Panc1 (cell line): ENCODE results near the gene FHIT. TPM values are rescaled to one million over a fixed set of nuclear protein-coding genes. Genes with fewer than 3 reads are reported as not detected.

Source experiments
- ATAC-seq: fragments of 200-7000 bp; cut with Tn5 transposase; 2 replicates; pipeline ENCODE4 v1.9.1; 2020; ENCODE audit warnings: mild to moderate bottlenecking, moderate library complexity
- BruUV-seq: library from RNA; stranded (reverse); fragments of 400-500 nt; replicated peaks from 2 replicates; lab custom pipeline; 2021; lab: Mats Ljungman, UMichigan
- CTCF ChIA-PET: fragments of 300-600 bp; sonication (Branson Sonifier 250); formaldehyde crosslinking; loops from one replicate; lab custom pipeline; 2022; ENCODE audit warnings: antibody characterized with exemption; lab: Charles Lee
- POLR2A ChIA-PET: fragments of 300-600 bp; sonication (Branson Sonifier 250); formaldehyde crosslinking; loops from one replicate; lab custom pipeline; 2022; ENCODE audit warnings: antibody characterized with exemption; lab: Charles Lee
- DNase-seq: peaks from one replicate; pipeline ENCODE4 v3.0.0-alpha.2; 2010; ENCODE audit warnings: low read depth, low spot score
- H3K27ac ChIP-seq: 2 replicates; pipeline ENCODE4 v1.5.1; 2011; ENCODE audit warnings: mild to moderate bottlenecking, low read length, inconsistent platforms
- H3K27me3 ChIP-seq: fragments of 200-500 bp; sonication (Bioruptor generic); 2 replicates; pipeline ENCODE4 v1.6.0; 2014; ENCODE audit warnings: low read length, inconsistent platforms; ENCODE audit not compliant: control insufficient read depth, insufficient read depth
- H3K36me3 ChIP-seq: fragments of 200-500 bp; sonication (Bioruptor generic); 2 replicates; pipeline ENCODE4 v1.5.1; 2014; ENCODE audit warnings: inconsistent platforms, mild to moderate bottlenecking, low read length, moderate library complexity; ENCODE audit not compliant: control insufficient read depth, insufficient read depth
- H3K4me1 ChIP-seq: 2 replicates; pipeline ENCODE4 v1.5.1; 2011; ENCODE audit warnings: inconsistent platforms, mild to moderate bottlenecking, low read length, moderate library complexity; ENCODE audit not compliant: control insufficient read depth, insufficient read depth
- H3K4me3 ChIP-seq, 2 experiments: 2 replicates each; pipeline ENCODE4 v1.5.1; 2011 to 2012; ENCODE audit warnings: low read depth in 2 of 2, low read length in 2 of 2, mild to moderate bottlenecking in 2 of 2, inconsistent platforms in 1 of 2, moderate library complexity in 1 of 2
- H3K9me3 ChIP-seq: fragments of 200-500 bp; sonication (Bioruptor generic); 2 replicates; pipeline ENCODE4 v1.5.1; 2014; ENCODE audit warnings: low read depth, mild to moderate bottlenecking, inconsistent platforms, low read length, moderate library complexity; ENCODE audit not compliant: control insufficient read depth, insufficient read depth
- CTCF ChIP-seq: fragments of 450-650 bp; IDR thresholded peaks from 2 replicates; pipeline ENCODE4 v1.5.1; 2017; ENCODE audit warnings: mild to moderate bottlenecking
- POLR2AphosphoS5 ChIP-seq: IDR thresholded peaks from 2 replicates; pipeline ENCODE4 v1.6.1; 2012; ENCODE audit warnings: mild to moderate bottlenecking, low read depth, low read length, moderate library complexity
- REST ChIP-seq, 2 experiments: IDR thresholded peaks; 2 replicates each; pipeline ENCODE4 v1.6.1; 2011 to 2012; ENCODE audit warnings: low read depth in 2 of 2, control low read depth in 1 of 2, low read length in 1 of 2, mild to moderate bottlenecking in 1 of 2, moderate library complexity in 1 of 2; ENCODE audit not compliant: insufficient read depth in 1 of 2
- SIN3A ChIP-seq: IDR thresholded peaks from 2 replicates; pipeline ENCODE4 v1.6.1; 2012; ENCODE audit warnings: low read depth, mild to moderate bottlenecking, low read length, moderate library complexity, borderline replicate concordance; ENCODE audit not compliant: insufficient read depth
- TCF7L2 ChIP-seq: IDR thresholded peaks from 2 replicates; pipeline ENCODE4 v1.6.1; 2011; ENCODE audit warnings: mild to moderate bottlenecking, low read depth, low read length, inconsistent platforms
- in situ Hi-C: cut with HindIII; loops from 2 replicates; pipeline ENCODE4 v1.10.0; 2016; ENCODE audit warnings: low sequenced_read_pairs, low pct_unique_long_range_greater_than_20kb
- intact Hi-C: fragments of 100-400 bp; cut with micrococcal nuclease; formaldehyde crosslinking; loops from one replicate; pipeline ENCODE4 v1.10.0; 2022; ENCODE audit not compliant: unreplicated experiment
- total RNA-seq: library from RNA; stranded (reverse); gene quantifications from one replicate; pipeline ENCODE4 v1.2.1, GENCODE V29; 2021; ENCODE audit not compliant: unreplicated experiment

Gene FHIT
- total RNA-seq, 1 experiment from 2014 or later, result 2.2 TPM

- H3K27ac ChIP-seq, result no peak overlapping the region
- POLR2A ChIA-PET, result no interaction called here
- DNase-seq (no peak), ATAC-seq (no peak)
- no peaks in the 10 kb centered on the region for H3K4me1 ChIP-seq
- intact Hi-C loops, result no loop called here
- no peak overlapping the region for H3K4me3 ChIP-seq
- in situ Hi-C loops, result no loop called here
- no TSS peak for BruUV-seq
- CTCF ChIA-PET, result no interaction called here
- TF ChIP-seq SIN3A (no peak), TCF7L2 (no peak), REST (IDR thresholded peaks at IDR 0.05; ENCODE audit: insufficient read depth in 1 of 2, low read depth in 2 of 2, low read length in 1 of 2) (no peak), CTCF (no peak), POLR2AphosphoS5 (no peak)
- H3K9me3 ChIP-seq, result no peaks in the 10 kb centered on the region
- no peaks in the 10 kb centered on the region for H3K36me3 ChIP-seq
- H3K27me3 ChIP-seq, result no peaks in the 10 kb centered on the region
Observed at GRCh38 chr3:59920822-59921221, 1330.4 kb downstream of the FHIT start.

- POLR2A ChIA-PET, result no interaction called here
Observed at GRCh38 chr3:59919586-59919985, 1331.7 kb downstream of the FHIT start.

More at GRCh38 chr3:59919586-59919985, 1331.7 kb downstream of the FHIT start:
- DNase-seq, result no peak
- Histone ChIP-seq H3K9me3 (no peaks in the 10 kb centered on the region), H3K27me3 (no peaks in the 10 kb centered on the region), H3K27ac (no peak overlapping the region), H3K4me3 (no peak overlapping the region), H3K36me3 (no peaks in the 10 kb centered on the region), H3K4me1 (no peaks in the 10 kb centered on the region)
- intact Hi-C loops (no loop called here), in situ Hi-C loops (no loop called here)
- TF ChIP-seq REST (IDR thresholded peaks at IDR 0.05; ENCODE audit: insufficient read depth in 1 of 2, low read depth in 2 of 2, low read length in 1 of 2) (no peak), POLR2AphosphoS5 (no peak), TCF7L2 (no peak), SIN3A (no peak), CTCF (no peak)
- ATAC-seq, result no peak
- CTCF ChIA-PET, result no interaction called here
- no TSS peak for BruUV-seq
